CD1c-positive myeloid dendritic cell (primary cell): ENCODE measurements around the gene OTUD5.

ENCODE experiments used
- DNase-seq: peaks from one replicate; pipeline ENCODE4 v3.0.0-alpha.2; 2016; ENCODE audit errors: extremely low spot score

Gene OTUD5

DNA sequence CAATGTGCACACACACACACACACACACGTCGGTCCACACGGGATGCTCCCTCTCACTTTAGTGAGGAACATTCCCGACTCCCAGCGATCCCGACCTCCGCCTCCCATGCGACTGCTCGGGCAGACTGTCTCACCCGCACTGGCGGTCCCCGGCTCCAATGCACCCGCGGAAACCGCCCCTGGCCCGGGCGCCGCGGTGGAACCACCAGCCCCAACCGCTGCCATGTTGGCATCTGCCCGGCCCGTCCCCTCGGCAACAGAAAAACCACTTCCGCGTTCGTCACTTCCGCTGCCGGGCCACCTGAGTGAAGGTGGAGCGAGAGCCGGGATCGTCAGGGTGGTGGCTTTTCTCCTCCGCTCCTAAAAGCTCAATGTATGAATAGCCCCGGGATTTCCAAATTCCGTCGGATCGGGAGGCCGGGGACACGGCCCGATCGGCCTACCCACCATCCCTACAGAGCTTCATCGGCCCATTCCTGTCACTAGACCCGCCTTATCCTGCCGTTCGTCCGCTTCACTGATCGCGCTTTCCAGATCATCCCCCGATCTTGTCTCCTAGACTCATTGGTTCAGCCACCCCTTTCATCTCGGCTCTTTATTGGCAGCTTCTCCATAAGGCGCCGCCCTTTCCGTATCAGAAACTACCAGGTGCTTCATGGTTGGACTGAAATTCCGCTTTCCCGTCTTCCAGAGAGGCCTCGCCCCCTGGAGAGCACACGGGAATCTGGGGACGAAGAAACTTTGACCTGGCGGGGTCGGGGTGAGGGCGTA, 45.8 kb downstream of the OTUD5 start, which contains the start of gene SLC35A2:
TSS of gene SLC35A2 (minus strand) at position 235 of the 771 bp plus-strand sequence. CDS start at position 225, 10 bp downstream.
- DNase-seq: peak; percentile 83

GRCh38 chrX:48910926-48911411, 46.4 kb downstream of the OTUD5 start:
- DNase-seq: peak; percentile 66

- no peak for DNase-seq
These were observed 47.6 kb downstream of the OTUD5 start for GRCh38 chrX:48909703-48910294.

DNA sequence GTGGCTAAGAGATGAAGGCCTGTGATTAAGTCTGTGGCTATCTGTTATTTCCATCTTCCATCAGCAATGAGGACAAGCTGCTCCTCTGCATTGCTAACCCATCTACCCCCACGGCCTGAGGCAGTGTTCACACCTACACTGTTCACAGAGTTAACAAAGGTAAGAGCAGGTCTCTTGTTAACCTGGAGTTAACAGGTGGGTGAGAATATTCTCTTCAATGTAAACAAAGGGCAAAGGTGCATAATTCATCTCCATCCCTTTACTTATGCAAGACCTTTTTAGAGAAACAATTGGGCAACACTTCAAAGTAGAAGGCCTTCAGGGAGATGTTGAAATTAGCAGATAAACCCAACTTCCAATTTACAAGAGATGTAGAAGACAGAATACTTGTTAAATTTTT, 48.8 kb downstream of the OTUD5 start:
- no peak for DNase-seq

- DNase-seq: no peak
These were observed 52.2 kb downstream of the OTUD5 start for GRCh38 chrX:48905090-48905790.

- no peak for DNase-seq
These were observed 52.8 kb downstream of the OTUD5 start for GRCh38 chrX:48904626-48905025.

DNA sequence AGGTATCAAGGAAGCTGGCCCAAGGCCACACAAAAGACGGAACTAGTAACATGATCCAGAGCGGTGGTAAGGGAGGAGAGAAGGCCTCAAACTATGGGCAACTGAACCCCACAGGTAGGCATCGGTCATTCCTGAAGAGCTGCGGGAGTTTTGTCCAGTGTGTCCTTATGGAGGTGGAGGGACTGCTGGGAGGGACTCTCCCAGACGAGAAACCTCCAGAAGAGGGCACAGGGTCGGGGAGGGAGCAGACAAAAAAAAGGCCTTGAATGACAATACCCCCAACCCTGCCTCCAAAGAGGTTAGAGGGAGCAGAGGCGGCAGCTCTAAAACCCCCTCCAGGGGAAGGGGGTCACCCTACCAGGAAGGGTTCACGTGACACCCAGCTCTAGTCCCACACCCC, 53.2 kb downstream of the OTUD5 start:
- DNase-seq: no peak

DNA sequence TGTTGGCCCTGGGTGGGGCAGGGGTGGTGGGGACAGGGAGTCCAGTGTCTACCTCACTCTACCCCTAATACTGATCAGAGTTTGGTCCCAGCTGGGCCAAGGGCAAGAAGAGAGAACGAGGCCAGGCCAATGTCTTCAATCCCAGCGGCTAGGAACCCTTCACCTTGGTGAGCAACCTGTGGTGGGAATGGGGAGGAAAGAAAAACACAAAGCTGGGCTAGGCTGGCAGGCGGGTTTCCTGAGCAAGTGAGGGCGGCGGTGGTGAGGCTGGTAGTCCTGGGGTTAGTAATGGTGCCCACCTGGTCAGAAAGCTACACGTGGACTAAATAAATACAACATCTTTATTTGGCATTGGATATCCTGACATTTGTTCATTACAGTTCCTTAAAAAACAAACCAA, 54.1 kb downstream of the OTUD5 start:
- DNase-seq: no peak

GRCh38 chrX:48902776-48903175, 54.6 kb downstream of the OTUD5 start:
- no peak for DNase-seq

DNA sequence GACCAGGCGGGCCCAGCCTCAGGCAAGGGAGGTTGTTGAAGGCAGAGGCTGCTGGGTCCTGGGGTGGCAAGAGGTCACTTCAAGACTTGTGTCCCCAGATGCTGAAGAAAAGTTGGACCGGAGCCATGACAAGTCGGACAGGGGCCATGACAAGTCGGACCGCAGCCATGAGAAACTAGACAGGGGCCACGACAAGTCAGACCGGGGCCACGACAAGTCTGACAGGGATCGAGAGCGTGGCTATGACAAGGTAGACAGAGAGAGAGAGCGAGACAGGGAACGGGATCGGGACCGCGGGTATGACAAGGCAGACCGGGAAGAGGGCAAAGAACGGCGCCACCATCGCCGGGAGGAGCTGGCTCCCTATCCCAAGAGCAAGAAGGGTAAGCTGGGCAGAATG, 55.3 kb downstream of the OTUD5 start:
- DNase-seq: no peak

- no peak for DNase-seq
These were observed 56.3 kb downstream of the OTUD5 start for GRCh38 chrX:48901069-48901468.

- no peak for DNase-seq
These were observed 58.4 kb downstream of the OTUD5 start for GRCh38 chrX:48899078-48899410.

GRCh38 chrX:48897625-48898306, 59.6 kb downstream of the OTUD5 start, which contains the start of the genes PQBP1 and TIMM17B:
PQBP1 (plus strand) TSS chrX:48897930; CDS start chrX:48898510, 580 bp downstream.
TIMM17B (minus strand) TSS chrX:48897768; CDS start chrX:48897749, 19 bp downstream.
- peak; percentile 94 for DNase-seq

GRCh38 chrX:48897157-48897624, 60.2 kb downstream of the OTUD5 start:
- peak; percentile 73 for DNase-seq

DNA sequence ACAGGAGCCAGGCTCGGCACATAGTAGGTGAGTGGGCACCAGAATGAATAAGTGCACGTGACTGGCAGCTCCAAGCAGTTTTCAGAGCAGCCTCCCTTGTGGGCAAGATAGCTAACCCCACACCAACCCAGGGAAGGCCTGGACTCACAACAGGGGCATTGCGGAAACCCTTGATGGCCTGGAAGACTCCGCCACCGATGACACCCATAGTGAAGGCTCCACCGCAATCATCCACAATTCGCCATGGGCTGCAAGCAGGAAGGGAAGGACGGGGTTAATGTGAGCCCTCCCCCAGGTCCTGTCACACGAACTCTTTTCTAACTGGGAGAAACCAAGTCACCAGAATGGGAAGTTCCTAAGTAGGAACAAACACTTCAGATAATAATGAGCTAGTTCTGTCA, 60.8 kb downstream of the OTUD5 start:
- no peak for DNase-seq

GRCh38 chrX:48894891-48895290, 62.5 kb downstream of the OTUD5 start:
- DNase-seq: no peak

DNA sequence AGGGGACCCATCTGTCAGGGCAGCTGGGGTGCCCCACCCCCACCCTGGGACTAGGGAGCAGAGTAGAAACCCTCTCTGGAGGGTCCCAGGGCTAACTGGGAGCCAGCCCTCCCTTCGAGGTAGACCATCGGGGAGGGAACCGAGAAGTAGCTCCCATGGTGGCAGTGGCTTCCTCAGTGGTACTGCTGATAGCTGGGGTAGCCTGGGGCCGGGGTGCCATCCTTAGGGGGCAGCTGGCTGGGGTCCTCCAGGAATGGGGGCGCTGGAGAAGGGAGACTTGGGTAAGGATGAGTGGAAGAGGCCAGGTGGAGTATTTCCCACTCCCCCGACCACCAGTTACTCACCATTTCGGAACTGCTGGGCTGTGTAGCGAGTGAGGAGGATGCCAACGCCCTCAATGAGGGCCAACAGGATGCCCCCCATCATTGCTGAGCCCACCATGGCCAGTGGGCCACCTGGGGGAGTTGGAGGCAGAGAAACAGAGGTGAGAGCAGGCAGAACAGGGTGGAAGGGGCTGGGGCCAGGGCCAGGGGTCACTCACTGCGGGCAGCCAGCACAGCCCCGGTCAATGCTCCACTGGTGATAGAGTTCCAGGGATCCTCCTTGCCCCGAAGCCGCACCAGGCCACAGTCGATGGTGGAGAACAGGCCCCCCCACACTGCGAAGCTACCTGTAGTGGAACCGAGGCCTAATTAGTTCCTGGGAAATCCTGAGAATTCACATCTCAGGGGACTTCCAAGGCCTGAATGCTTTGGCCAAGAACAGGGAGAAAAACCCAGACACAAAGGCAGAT, 63.7 kb downstream of the OTUD5 start:
- DNase-seq: no peak

- DNase-seq: no peak
These were observed 64.5 kb downstream of the OTUD5 start for GRCh38 chrX:48892896-48893295.

- peak; percentile 85 for DNase-seq
These were observed 65.8 kb downstream of the OTUD5 start for GRCh38 chrX:48891402-48892288.

- no peak for DNase-seq
These were observed 66.4 kb downstream of the OTUD5 start for GRCh38 chrX:48890934-48891401.
